NCI-H2107 treated with DMSO at 0.1 percent for 48 hours (cell line): Measurements from ENCODE around the gene C8B.

Experiments
- DNase-seq: peaks from one replicate; lab custom pipeline; 2025; ENCODE audit not compliant: unreplicated experiment; lab: John Stamatoyannopoulos, UW

Gene C8B

GRCh38 chr1:56905667-56906066 is 60.1 kb downstream of the C8B start:
- no peak for DNase-seq

GRCh38 chr1:56904663-56905397 is 61.0 kb downstream of the C8B start:
- DNase-seq: no peak

GRCh38 chr1:56903778-56904177 is 62.0 kb downstream of the C8B start:
- DNase-seq: no peak

GRCh38 chr1:56901716-56902115 is 64.1 kb downstream of the C8B start:
- DNase-seq: no peak

- no peak for DNase-seq
Observed at GRCh38 chr1:56898879-56899278, 66.9 kb downstream of the C8B start.

- no peak for DNase-seq
Observed at GRCh38 chr1:56898005-56898373, 67.8 kb downstream of the C8B start.

- DNase-seq: no peak
Observed at GRCh38 chr1:56897150-56898004, 68.4 kb downstream of the C8B start.

- DNase-seq: no peak
Observed at GRCh38 chr1:56894014-56894413, 71.8 kb downstream of the C8B start.

- DNase-seq: no peak
Observed at GRCh38 chr1:56890229-56890628, 75.6 kb downstream of the C8B start.

GRCh38 chr1:56881417-56881816 is 84.4 kb downstream of the C8B start:
- no peak for DNase-seq

GRCh38 chr1:56880774-56881173 is 85.0 kb downstream of the C8B start:
- no peak for DNase-seq
